ENCODE measurements around the gene GPC5. TPM values are rescaled to one million over a fixed set of nuclear protein-coding genes. Genes with fewer than 3 reads are reported as not detected.

Gene GPC5
- total RNA-seq, 1 experiment from 2014 or later, result 0.50 TPM

GRCh38 chr13:92307752-92308151 lies 909.3 kb downstream of the GPC5 start:
- in situ Hi-C loops (cut with HindIII; ENCODE audit: low pct_unique_long_range_greater_than_20kb, low sequenced_read_pairs), result no loop called here
- no peak for DNase-seq (ENCODE audit: low read depth, low spot score)

DNA sequence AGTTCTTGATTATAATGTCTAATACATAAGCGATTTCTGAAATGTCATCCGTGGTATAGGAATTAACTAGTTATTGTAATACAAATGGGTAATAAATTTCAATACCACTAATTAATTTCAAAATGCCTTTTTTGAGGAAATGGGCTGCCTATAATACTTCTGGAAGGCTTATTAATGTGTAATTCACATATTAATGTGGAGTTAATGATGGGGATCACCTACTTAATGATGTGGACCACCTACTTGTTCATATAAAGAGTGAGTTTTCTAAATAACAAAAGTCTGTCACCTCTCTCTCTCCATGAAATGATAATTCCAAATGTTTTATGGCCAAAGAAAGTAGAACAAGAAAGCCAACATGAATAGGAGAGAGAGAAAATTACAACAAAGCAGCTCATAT lies 914.4 kb downstream of the GPC5 start:
- in situ Hi-C loops (cut with HindIII; ENCODE audit: low pct_unique_long_range_greater_than_20kb, low sequenced_read_pairs), result no loop called here
- no peak for DNase-seq (ENCODE audit: low read depth, low spot score)

DNA sequence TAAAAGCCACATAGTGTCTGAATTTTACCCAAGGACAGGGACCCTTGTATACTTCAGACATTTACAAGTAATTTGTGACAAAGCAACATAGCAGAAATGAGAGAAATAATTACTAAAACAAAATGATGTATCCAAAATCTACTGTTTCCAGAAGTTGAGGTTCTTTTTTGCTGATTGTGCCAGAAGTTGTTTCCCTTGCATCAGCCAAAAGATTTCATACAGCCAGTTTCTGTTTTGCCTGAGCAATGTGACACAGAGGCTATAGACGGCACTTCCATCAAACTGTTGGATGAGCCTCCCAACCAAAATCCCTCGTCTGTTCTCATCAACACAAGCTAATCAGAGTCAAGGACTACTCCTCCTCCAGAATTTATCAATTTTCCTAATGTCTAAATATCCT lies 915.0 kb downstream of the GPC5 start:
- no peak for DNase-seq (ENCODE audit: low read depth, low spot score)
- in situ Hi-C loops (cut with HindIII; ENCODE audit: low pct_unique_long_range_greater_than_20kb, low sequenced_read_pairs), result no loop called here

GRCh38 chr13:92315265-92315664 lies 916.8 kb downstream of the GPC5 start:
- DNase-seq (ENCODE audit: low read depth, low spot score), result no peak
- in situ Hi-C loops (cut with HindIII; ENCODE audit: low pct_unique_long_range_greater_than_20kb, low sequenced_read_pairs), result no loop called here

DNA sequence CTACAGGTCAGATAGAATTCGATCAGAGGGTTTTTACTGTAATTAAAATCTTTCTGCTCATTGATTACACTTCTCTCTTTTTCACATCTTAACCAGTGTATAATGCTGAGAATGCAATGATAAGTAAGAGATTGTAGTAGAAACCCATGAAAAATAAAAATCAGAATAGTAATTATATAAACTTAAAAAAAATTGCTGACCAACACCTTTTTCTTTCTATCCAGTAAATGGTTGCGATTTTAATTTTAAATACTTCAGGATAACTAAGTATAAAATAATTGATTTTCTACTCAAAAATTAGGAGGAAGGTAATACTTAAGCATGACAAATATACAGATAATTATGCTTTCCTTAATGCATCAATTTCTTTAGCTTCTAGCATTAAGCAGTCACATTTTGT lies 917.6 kb downstream of the GPC5 start:
- in situ Hi-C loops (cut with HindIII; ENCODE audit: low pct_unique_long_range_greater_than_20kb, low sequenced_read_pairs), result no loop called here
- DNase-seq (ENCODE audit: low read depth, low spot score), result no peak

DNA sequence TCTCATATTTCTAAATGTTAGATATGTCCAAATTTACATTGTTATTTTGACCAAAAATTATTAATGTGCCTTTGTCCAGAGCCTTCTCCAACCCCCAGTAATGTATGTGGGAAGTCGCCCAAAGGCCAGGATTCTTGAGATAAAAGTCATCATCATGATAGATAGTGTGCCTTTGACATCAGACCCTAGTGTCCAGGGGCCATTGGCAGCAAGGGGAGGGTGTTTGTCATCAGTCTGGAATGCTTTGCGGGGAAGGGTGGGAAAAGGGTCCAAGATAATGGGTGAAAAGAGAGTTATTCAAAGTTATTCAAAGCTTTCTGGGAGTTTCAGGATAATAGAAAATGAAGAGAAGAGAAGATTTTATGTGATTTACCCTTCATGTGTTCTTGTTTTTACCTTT lies 918.6 kb downstream of the GPC5 start:
- in situ Hi-C loops (cut with HindIII; ENCODE audit: low pct_unique_long_range_greater_than_20kb, low sequenced_read_pairs), result no loop called here

DNA sequence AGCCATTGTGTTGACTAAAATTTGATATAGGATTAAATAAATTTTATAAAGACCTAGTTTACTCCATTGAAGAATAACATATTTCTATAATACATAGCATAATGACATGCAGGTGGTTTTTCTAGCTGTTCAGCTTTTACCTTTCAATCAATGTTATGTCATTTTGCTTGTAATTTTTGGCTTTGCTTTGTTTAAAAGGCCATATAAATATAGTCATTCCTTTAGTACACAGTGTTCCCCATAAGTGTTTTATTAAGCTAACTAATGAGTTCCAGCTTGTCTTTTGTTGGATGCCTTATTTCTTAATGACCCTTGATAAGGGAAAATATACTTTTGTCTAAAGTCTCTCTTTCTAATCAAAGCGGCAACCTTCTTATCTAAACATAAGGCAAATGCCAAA lies 921.9 kb downstream of the GPC5 start:
- in situ Hi-C loops (cut with HindIII; ENCODE audit: low pct_unique_long_range_greater_than_20kb, low sequenced_read_pairs), result no loop called here

More for the DNA sequence above, 918.6 kb downstream of the GPC5 start:
- no peak for DNase-seq (ENCODE audit: low read depth, low spot score)

DNA sequence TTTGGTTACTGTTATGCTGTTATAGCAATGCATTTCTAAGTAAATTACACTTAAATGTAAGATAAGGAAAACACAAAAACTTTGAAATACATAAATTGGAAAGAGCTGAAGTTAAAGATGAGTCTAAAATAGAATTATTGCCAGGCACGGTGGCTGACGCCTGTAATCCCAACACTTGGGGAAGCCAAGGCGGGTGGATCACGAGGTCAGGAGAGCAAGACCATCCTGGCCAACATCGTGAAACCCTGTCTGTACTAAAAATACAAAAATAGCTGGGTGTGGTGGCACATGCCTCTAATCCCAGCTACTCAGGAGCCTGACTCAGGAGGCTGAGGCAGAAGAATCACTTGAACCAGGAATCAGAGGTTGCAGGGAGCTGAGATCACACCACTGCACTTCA lies 922.8 kb downstream of the GPC5 start:
- no peak for DNase-seq (ENCODE audit: low read depth, low spot score)
- in situ Hi-C loops (cut with HindIII; ENCODE audit: low pct_unique_long_range_greater_than_20kb, low sequenced_read_pairs), result no loop called here

More for the DNA sequence above, 921.9 kb downstream of the GPC5 start:
- no peak for DNase-seq (ENCODE audit: low read depth, low spot score)

DNA sequence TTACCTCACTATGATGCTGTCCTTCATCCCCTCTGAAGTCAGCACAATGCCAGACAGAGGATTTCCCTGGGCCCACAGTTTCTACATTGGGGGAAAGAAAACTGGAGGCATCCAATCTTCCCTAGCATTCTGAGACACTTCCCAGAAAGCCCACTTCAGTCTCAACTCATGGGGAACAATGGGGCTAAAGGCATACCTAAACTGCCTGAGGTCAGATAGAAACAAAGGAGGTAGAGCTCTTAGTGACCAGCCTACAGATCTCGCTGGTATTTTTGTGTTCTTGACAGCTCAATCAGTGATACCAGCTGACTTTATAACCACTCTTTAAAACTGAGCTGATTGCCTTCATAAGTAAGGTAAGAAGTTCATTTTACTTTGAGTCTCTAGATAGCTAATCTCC lies 947.2 kb downstream of the GPC5 start:
- DNase-seq (ENCODE audit: low read depth, low spot score), result no peak
- in situ Hi-C loops (cut with HindIII; ENCODE audit: low pct_unique_long_range_greater_than_20kb, low sequenced_read_pairs), result no loop called here

GRCh38 chr13:92346046-92346445 lies 947.6 kb downstream of the GPC5 start:
- no peak for DNase-seq (ENCODE audit: low read depth, low spot score)
- in situ Hi-C loops (cut with HindIII; ENCODE audit: low pct_unique_long_range_greater_than_20kb, low sequenced_read_pairs), result no loop called here

DNA sequence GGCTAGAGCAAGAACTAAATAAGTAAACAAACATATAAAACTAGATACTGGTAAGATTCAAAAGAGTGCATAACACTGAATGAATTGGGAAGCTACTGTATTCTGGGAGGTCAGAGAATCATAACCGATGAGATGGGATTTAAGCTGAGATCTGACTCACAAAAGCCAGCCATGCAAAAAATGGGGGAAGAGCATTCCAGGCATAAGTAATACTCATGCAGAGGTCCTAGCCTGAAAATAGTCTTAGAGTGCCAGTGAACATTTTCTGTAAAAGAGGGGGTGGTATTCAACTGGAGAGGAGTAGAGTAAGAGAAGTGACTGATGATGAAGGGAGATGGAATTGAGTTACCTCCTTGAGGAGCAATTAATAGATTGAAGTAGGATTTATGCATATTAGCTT lies 956.2 kb downstream of the GPC5 start:
- in situ Hi-C loops (cut with HindIII; ENCODE audit: low pct_unique_long_range_greater_than_20kb, low sequenced_read_pairs), result no loop called here
- no peak for DNase-seq (ENCODE audit: low read depth, low spot score)

- DNase-seq (ENCODE audit: low read depth, low spot score), result peak; percentile 53
Observed at GRCh38 chr13:92355213-92355612, 956.8 kb downstream of the GPC5 start.

GRCh38 chr13:92362717-92363116 lies 964.3 kb downstream of the GPC5 start:
- in situ Hi-C loops (cut with HindIII; ENCODE audit: low pct_unique_long_range_greater_than_20kb, low sequenced_read_pairs), result no loop called here
- DNase-seq (ENCODE audit: low read depth, low spot score), result no peak

More at GRCh38 chr13:92355213-92355612, 956.8 kb downstream of the GPC5 start:
- in situ Hi-C loops (cut with HindIII; ENCODE audit: low pct_unique_long_range_greater_than_20kb, low sequenced_read_pairs), result no loop called here

DNA sequence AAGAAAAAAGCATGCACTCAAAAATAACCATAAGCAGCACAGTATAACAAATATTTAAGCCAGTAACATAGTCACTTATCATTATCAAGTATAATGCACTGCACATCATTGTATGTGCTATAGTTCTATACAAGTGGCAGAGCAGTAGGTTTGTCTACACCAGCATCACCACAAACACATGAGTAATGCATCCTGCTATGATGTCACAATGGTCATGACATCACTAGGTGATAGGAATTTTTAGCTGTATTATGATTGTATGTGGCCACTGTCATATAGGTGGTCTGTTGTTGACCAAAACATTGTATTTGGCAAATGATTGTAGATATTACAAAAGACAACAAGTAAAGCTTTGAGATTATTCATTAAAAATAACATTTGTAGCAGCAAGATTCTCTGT lies 967.5 kb downstream of the GPC5 start:
- DNase-seq (ENCODE audit: low read depth, low spot score), result no peak
- in situ Hi-C loops (cut with HindIII; ENCODE audit: low pct_unique_long_range_greater_than_20kb, low sequenced_read_pairs), result no loop called here

DNA sequence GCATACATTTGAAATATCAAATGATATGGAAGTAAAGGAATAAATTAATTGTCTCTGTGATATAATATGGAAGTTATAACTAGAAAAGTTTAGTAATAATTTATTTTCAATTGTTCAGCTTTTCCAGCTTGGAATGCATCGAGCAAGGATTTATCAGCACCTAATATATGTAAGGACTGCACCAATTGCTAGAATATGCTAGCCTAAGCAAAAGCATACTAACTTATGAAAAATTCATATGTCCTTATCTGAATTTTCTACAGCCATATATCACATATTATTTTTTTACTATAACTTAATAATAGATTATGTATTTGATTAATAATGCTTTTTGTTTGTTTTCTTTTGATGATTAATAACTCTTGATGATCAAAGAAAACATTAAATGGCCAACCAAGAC lies 979.0 kb downstream of the GPC5 start:
- in situ Hi-C loops (cut with HindIII; ENCODE audit: low pct_unique_long_range_greater_than_20kb, low sequenced_read_pairs), result no loop called here
- no peak for DNase-seq (ENCODE audit: low read depth, low spot score)

GRCh38 chr13:92379371-92379770 lies 981.0 kb downstream of the GPC5 start:
- no peak for DNase-seq (ENCODE audit: low read depth, low spot score)
- in situ Hi-C loops (cut with HindIII; ENCODE audit: low pct_unique_long_range_greater_than_20kb, low sequenced_read_pairs), result no loop called here

DNA sequence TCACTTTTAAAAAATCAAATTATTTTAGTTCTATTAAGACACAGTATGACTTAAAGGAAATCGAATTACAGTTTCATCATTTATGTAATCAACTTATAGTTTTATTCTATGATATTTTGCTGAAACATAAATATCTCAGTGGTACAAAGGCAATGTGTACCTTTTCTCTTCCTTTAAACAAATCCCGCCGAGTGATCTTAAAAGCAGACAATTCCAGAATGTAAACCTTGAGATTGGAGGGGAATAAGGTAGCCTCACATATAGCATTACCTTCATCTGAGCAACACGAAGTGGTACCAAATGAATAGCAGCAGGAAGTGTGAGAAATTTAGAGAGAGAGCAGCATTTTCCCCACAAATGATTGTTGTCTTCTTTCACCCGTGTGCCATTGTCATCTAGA lies 986.0 kb downstream of the GPC5 start:
- in situ Hi-C loops (cut with HindIII; ENCODE audit: low pct_unique_long_range_greater_than_20kb, low sequenced_read_pairs), result no loop called here

GRCh38 chr13:92387245-92387644 lies 988.8 kb downstream of the GPC5 start:
- in situ Hi-C loops (cut with HindIII; ENCODE audit: low pct_unique_long_range_greater_than_20kb, low sequenced_read_pairs), result no loop called here
- no peak for DNase-seq (ENCODE audit: low read depth, low spot score)

More for the DNA sequence above, 986.0 kb downstream of the GPC5 start:
- no peak for DNase-seq (ENCODE audit: low read depth, low spot score)

- no peak for DNase-seq (ENCODE audit: low read depth, low spot score)
- in situ Hi-C loops (cut with HindIII; ENCODE audit: low pct_unique_long_range_greater_than_20kb, low sequenced_read_pairs), result no loop called here
Observed at GRCh38 chr13:92390217-92390616, 991.8 kb downstream of the GPC5 start.

DNA sequence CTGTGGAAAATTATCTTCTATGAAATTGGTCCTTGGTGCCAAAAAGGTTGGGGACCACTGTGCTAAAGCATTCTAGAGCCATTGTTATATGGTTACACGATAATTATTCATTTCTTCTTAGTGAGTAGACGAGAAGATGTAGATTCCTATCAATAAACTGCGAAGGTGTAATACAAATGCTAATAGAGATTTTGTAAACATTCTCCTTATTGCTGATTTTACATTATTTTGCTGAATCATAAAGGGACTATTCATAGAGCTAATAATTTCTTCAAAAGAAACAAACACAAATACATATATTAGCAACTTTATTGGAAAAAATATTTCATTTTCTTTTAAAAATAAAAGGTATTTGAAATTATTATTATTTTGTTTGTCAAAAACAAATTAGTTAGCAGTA lies 1005.2 kb downstream of the GPC5 start:
- in situ Hi-C loops (cut with HindIII; ENCODE audit: low pct_unique_long_range_greater_than_20kb, low sequenced_read_pairs), result no loop called here
- no peak for DNase-seq (ENCODE audit: low read depth, low spot score)

Measured in SK-MEL-5 (cell line).